Ishikawa (cell line): ENCODE results near the gene ACSL3.

Source experiments
- CEBPB ChIP-seq: IDR thresholded peaks from 2 replicates; pipeline ENCODE4 v1.6.1; 2012
- CREB1 ChIP-seq: IDR thresholded peaks from 2 replicates; pipeline ENCODE4 v1.6.1; 2012; ENCODE audit warnings: low read depth
- EGR1 ChIP-seq: IDR thresholded peaks from 2 replicates; pipeline ENCODE4 v1.6.1; 2012
- EP300 ChIP-seq: IDR thresholded peaks from 2 replicates; pipeline ENCODE4 v1.6.1; 2012; ENCODE audit warnings: borderline replicate concordance
- FOXM1 ChIP-seq: IDR thresholded peaks from 2 replicates; pipeline ENCODE4 v1.6.1; 2012; ENCODE audit warnings: low read depth, borderline replicate concordance
- MAX ChIP-seq: IDR thresholded peaks from 2 replicates; pipeline ENCODE4 v1.6.1; 2012
- NFIC ChIP-seq: IDR thresholded peaks from 2 replicates; pipeline ENCODE4 v1.6.1; 2012
- RAD21 ChIP-seq: IDR thresholded peaks from 2 replicates; pipeline ENCODE4 v1.6.1; 2012; ENCODE audit warnings: low read depth
- REST ChIP-seq: IDR thresholded peaks from 2 replicates; pipeline ENCODE4 v1.6.1; 2012; ENCODE audit warnings: low read depth, mild to moderate bottlenecking
- TAF1 ChIP-seq: IDR thresholded peaks from 2 replicates; pipeline ENCODE4 v1.6.1; 2012; ENCODE audit warnings: low read depth, mild to moderate bottlenecking
- TCF12 ChIP-seq: IDR thresholded peaks from 2 replicates; pipeline ENCODE4 v1.6.1; 2012; ENCODE audit warnings: low read depth
- TEAD4 ChIP-seq: IDR thresholded peaks from 2 replicates; pipeline ENCODE4 v1.6.1; 2012
- USF1 ChIP-seq: IDR thresholded peaks from 2 replicates; pipeline ENCODE4 v1.6.1; 2012
- YY1 ChIP-seq: IDR thresholded peaks from 2 replicates; pipeline ENCODE4 v1.6.1; 2012; ENCODE audit warnings: low read depth

Gene ACSL3

GRCh38 chr2:222840060-222840802 is 20.6 kb upstream of the ACSL3 start:
- TF ChIP-seq MAX: no peak

- TF ChIP-seq NFIC (no peak), MAX (no peak), TAF1 (no peak), RAD21 (no peak)
Observed at GRCh38 chr2:222842491-222843174, 18.2 kb upstream of the ACSL3 start.

- TF ChIP-seq TCF12 (no peak), CREB1 (no peak), USF1 (no peak), MAX (no peak), CEBPB (no peak), EP300 (no peak), EGR1 (no peak), REST (no peak), RAD21 (no peak), YY1 (no peak), TAF1 (no peak), TEAD4 (no peak)
Observed at GRCh38 chr2:222844323-222844722, 16.5 kb upstream of the ACSL3 start.

GRCh38 chr2:222846003-222846402 is 14.8 kb upstream of the ACSL3 start:
- no peak for TF ChIP-seq CEBPB
- TF ChIP-seq FOXM1: no peak

GRCh38 chr2:222848862-222849261 is 12.0 kb upstream of the ACSL3 start:
- TF ChIP-seq EGR1: no peak
- no peak for TF ChIP-seq NFIC
- TF ChIP-seq CEBPB: no peak
- no peak for TF ChIP-seq CREB1
- TF ChIP-seq TCF12: no peak

- TF ChIP-seq CEBPB (peak; percentile 80), CREB1 (no peak)
Observed at GRCh38 chr2:222851956-222852617, 8.7 kb upstream of the ACSL3 start.

- no peak for TF ChIP-seq EP300
- TF ChIP-seq RAD21: no peak
- no peak for TF ChIP-seq YY1
- TF ChIP-seq TCF12: no peak
- no peak for TF ChIP-seq CEBPB
- TF ChIP-seq TAF1: no peak
- TF ChIP-seq TEAD4: no peak
- no peak for TF ChIP-seq MAX
- no peak for TF ChIP-seq REST
Observed at GRCh38 chr2:222854773-222855700, 5.8 kb upstream of the ACSL3 start.
